H9 (cell line): Measurements from ENCODE around the gene MYO7A. TPM values are rescaled to one million over a fixed set of nuclear protein-coding genes. Genes with fewer than 3 reads are reported as not detected.

Source experiments
- DNase-seq: peaks from one replicate; pipeline ENCODE4 v3.0.0-alpha.2; 2017
- H2AFZ ChIP-seq: one replicate; pipeline ENCODE4 v1.6.1; 2013; ENCODE audit warnings: mild to moderate bottlenecking, low read length, control low read depth, moderate library complexity
- H2AK5ac ChIP-seq: 2 replicates; pipeline ENCODE4 v1.6.1; 2013; ENCODE audit warnings: low read length, control low read depth, mixed read lengths; ENCODE audit not compliant: insufficient read length
- H2BK120ac ChIP-seq: one replicate; pipeline ENCODE4 v1.6.1; 2013; ENCODE audit warnings: low read depth, mild to moderate bottlenecking, low read length, control low read depth, inconsistent platforms; ENCODE audit not compliant: poor library complexity, severe bottlenecking
- H2BK12ac ChIP-seq: 2 replicates; pipeline ENCODE4 v1.6.1; 2013; ENCODE audit warnings: low read length, control low read depth, mixed read lengths, low read depth; ENCODE audit not compliant: insufficient read length
- H2BK15ac ChIP-seq: 2 replicates; pipeline ENCODE4 v1.6.1; 2013; ENCODE audit warnings: low read depth, low read length, control low read depth
- H2BK20ac ChIP-seq: one replicate; pipeline ENCODE4 v1.6.1; 2013; ENCODE audit warnings: low read depth, mild to moderate bottlenecking, low read length, control low read depth, inconsistent platforms; ENCODE audit not compliant: poor library complexity, severe bottlenecking
- H2BK5ac ChIP-seq: 2 replicates; pipeline ENCODE4 v1.6.1; 2013; ENCODE audit warnings: low read length, control low read depth, mixed read lengths; ENCODE audit not compliant: insufficient read length
- H3K14ac ChIP-seq: 2 replicates; pipeline ENCODE4 v1.6.1; 2013; ENCODE audit warnings: low read length, control low read depth; ENCODE audit not compliant: insufficient read depth
- H3K18ac ChIP-seq: 2 replicates; pipeline ENCODE4 v1.6.1; 2013; ENCODE audit warnings: low read depth, mild to moderate bottlenecking, mixed read lengths, low read length, control low read depth; ENCODE audit not compliant: insufficient read length
- H3K23ac ChIP-seq: 2 replicates; pipeline ENCODE4 v1.6.1; 2013; ENCODE audit warnings: low read length, control low read depth, mixed read lengths, low read depth; ENCODE audit not compliant: insufficient read length
- H3K23me2 ChIP-seq: 2 replicates; pipeline ENCODE4 v1.6.1; 2013; ENCODE audit warnings: low read depth, mild to moderate bottlenecking, mixed read lengths, low read length, control low read depth; ENCODE audit not compliant: insufficient read length, poor library complexity, severe bottlenecking
- H3K27ac ChIP-seq: 2 replicates; pipeline ENCODE4 v1.5.1; 2013; ENCODE audit warnings: low read length, control low read depth, mixed read lengths, low read depth; ENCODE audit not compliant: insufficient read length
- H3K27me3 ChIP-seq: 2 replicates; pipeline ENCODE4 v1.6.1; 2013; ENCODE audit warnings: low read length, control low read depth, inconsistent platforms; ENCODE audit not compliant: insufficient read depth
- H3K4ac ChIP-seq: 2 replicates; pipeline ENCODE4 v1.6.1; 2013; ENCODE audit warnings: low read depth, mild to moderate bottlenecking, control low read depth, inconsistent platforms, low read length, moderate library complexity
- H3K4me1 ChIP-seq: 2 replicates; pipeline ENCODE4 v1.6.1; 2013; ENCODE audit warnings: low read length, control low read depth, inconsistent platforms; ENCODE audit not compliant: insufficient read depth
- H3K4me2 ChIP-seq: 2 replicates; pipeline ENCODE4 v1.6.1; 2013; ENCODE audit warnings: low read length, control low read depth, mixed read lengths; ENCODE audit not compliant: insufficient read length, insufficient read depth
- H3K56ac ChIP-seq: 2 replicates; pipeline ENCODE4 v1.6.1; 2013; ENCODE audit warnings: low read depth, mild to moderate bottlenecking, mixed read lengths, low read length, control low read depth; ENCODE audit not compliant: insufficient read length
- H3K79me1 ChIP-seq: 2 replicates; pipeline ENCODE4 v1.6.1; 2013; ENCODE audit warnings: low read depth, mild to moderate bottlenecking, moderate library complexity, low read length, control low read depth, inconsistent platforms; ENCODE audit not compliant: insufficient read depth, poor library complexity, severe bottlenecking
- H3K79me2 ChIP-seq: 2 replicates; pipeline ENCODE4 v1.6.1; 2013; ENCODE audit warnings: low read length, control low read depth, inconsistent platforms; ENCODE audit not compliant: insufficient read depth
- H3K9ac ChIP-seq: 2 replicates; pipeline ENCODE4 v1.6.1; 2013; ENCODE audit warnings: low read length, control low read depth, mixed read lengths; ENCODE audit not compliant: insufficient read length; ENCODE audit errors: extremely low read depth
- H3K9me3 ChIP-seq: one replicate; pipeline ENCODE4 v1.6.1; 2013; ENCODE audit warnings: low read depth, low read length, inconsistent platforms; ENCODE audit not compliant: control insufficient read depth
- H3T11ph ChIP-seq: one replicate; pipeline ENCODE4 v1.6.1; 2013; ENCODE audit warnings: mild to moderate bottlenecking, low read length, control low read depth, inconsistent platforms
- H4K20me1 ChIP-seq: one replicate; pipeline ENCODE4 v1.6.1; 2013; ENCODE audit not compliant: control insufficient read depth, insufficient read length, insufficient read depth
- H4K5ac ChIP-seq: 2 replicates; pipeline ENCODE4 v1.6.1; 2013; ENCODE audit warnings: low read depth, mild to moderate bottlenecking, mixed read lengths, low read length, control low read depth; ENCODE audit not compliant: insufficient read length
- H4K8ac ChIP-seq: replicated peaks from 2 replicates; pipeline ENCODE4 v1.6.1; 2013; ENCODE audit warnings: low read length, control low read depth, mixed read lengths, low read depth; ENCODE audit not compliant: insufficient read length
- H4K91ac ChIP-seq: 2 replicates; pipeline ENCODE4 v1.6.1; 2013; ENCODE audit warnings: low read depth, mild to moderate bottlenecking, moderate library complexity, mixed read lengths, low read length, control low read depth; ENCODE audit not compliant: insufficient read length
- H3K27ac Mint-ChIP-seq, 3 experiments: 2 replicates in 2 of 3; 3 replicates in 1 of 3; pipeline ENCODE4 v1.8.0; 2020 to 2021; ENCODE audit warnings: mixed read lengths in 3 of 3, mild to moderate bottlenecking in 1 of 3, moderate library complexity in 1 of 3
- H3K27me3 Mint-ChIP-seq: 2 replicates; pipeline ENCODE4 v1.8.0; 2021; ENCODE audit warnings: low read depth, mild to moderate bottlenecking, moderate library complexity, mixed read lengths
- H3K36me3 Mint-ChIP-seq, 3 experiments: 2 replicates in 2 of 3; 3 replicates in 1 of 3; pipeline ENCODE4 v1.8.0; 2020 to 2021; ENCODE audit warnings: low read depth in 3 of 3, mixed read lengths in 3 of 3; ENCODE audit not compliant: insufficient read depth in 1 of 3
- H3K4me1 Mint-ChIP-seq, 2 experiments: 2 replicates each; pipeline ENCODE4 v1.8.0; 2020; ENCODE audit warnings: mixed read lengths in 2 of 2
- H3K4me3 Mint-ChIP-seq, 2 experiments: 2 replicates in 1 of 2; 3 replicates in 1 of 2; pipeline ENCODE4 v1.8.0; 2020 to 2021; ENCODE audit warnings: mild to moderate bottlenecking in 2 of 2, mixed read lengths in 2 of 2, moderate library complexity in 1 of 2
- H3K9me3 Mint-ChIP-seq, 2 experiments: 2 replicates in 1 of 2; 3 replicates in 1 of 2; pipeline ENCODE4 v1.8.0; 2020; ENCODE audit warnings: mild to moderate bottlenecking in 2 of 2, mixed read lengths in 2 of 2, moderate library complexity in 1 of 2
- CTCF ChIP-seq: fragments of 200-600 bp; sonication (generic); conservative IDR thresholded peaks from 3 replicates; pipeline ENCODE4 v1.8.0; 2021; ENCODE audit warnings: antibody characterized with exemption, mild to moderate bottlenecking
- WGBS: extraction: QIAGEN DNeasy Blood & Tissue Kit; methylation state at CpG from one replicate; pipeline ENCODE4 v1.1.7; 2013; ENCODE audit warnings: missing lambda C conversion rate, low lambda C conversion rate, mixed read lengths; ENCODE audit not compliant: insufficient read length; ENCODE audit errors: extremely low coverage; 5-methylcytosine and 5-hydroxymethylcytosine counted together
- total RNA-seq: library from RNA; stranded (reverse); gene quantifications from 2 replicates; pipeline ENCODE4 v1.2.1, GENCODE V29; 2021

MYO7A gene
- total RNA-seq, 1 experiment from 2014 or later = 1.6 TPM

- H3K9me3 ChIP-seq = no peaks in the 10 kb centered on the region
- H3K9ac ChIP-seq = no peak overlapping the region
- no peak overlapping the region for H3T11ph ChIP-seq
- DNase-seq = no peak
- H3K4me1 Mint-ChIP-seq = peaks cover 24 to 27% of the 10 kb centered on the region in 2 experiments
- no peak overlapping the region for H3K4me2 ChIP-seq
- no peaks in the 10 kb centered on the region for H3K4me1 ChIP-seq
- H3K23ac ChIP-seq = no peak overlapping the region
- H2BK120ac ChIP-seq = no peak overlapping the region
- H4K91ac ChIP-seq = no peak overlapping the region
- no peaks in the 10 kb centered on the region for H3K36me3 Mint-ChIP-seq
- H3K18ac ChIP-seq = no peak overlapping the region
- no peak overlapping the region for H3K4ac ChIP-seq
- H3K27ac ChIP-seq = no peak overlapping the region
- H3K4me3 Mint-ChIP-seq = no peak overlapping the region
- no peaks in the 10 kb centered on the region for H4K20me1 ChIP-seq
- H3K9me3 Mint-ChIP-seq = no peaks in the 10 kb centered on the region
- WGBS = no CpG with 5 or more reads among the region's 9 CpGs
- H3K23me2 ChIP-seq = peaks cover 8% of the 10 kb centered on the region
- H3K27me3 Mint-ChIP-seq = peaks cover 5% of the 10 kb centered on the region; the same call in 1 of the 2 replicates
- no peak overlapping the region for H2BK20ac ChIP-seq
- H3K79me2 ChIP-seq = no peaks in the 10 kb centered on the region
- no peak overlapping the region for H4K8ac ChIP-seq
- no peak overlapping the region for H2BK12ac ChIP-seq
- H3K14ac ChIP-seq = no peak overlapping the region
- no peak overlapping the region for H4K5ac ChIP-seq
- H2AK5ac ChIP-seq = no peak overlapping the region
- H3K56ac ChIP-seq = no peak overlapping the region
- H2BK15ac ChIP-seq = no peak overlapping the region
- no peaks in the 10 kb centered on the region for H3K79me1 ChIP-seq
- H3K27me3 ChIP-seq = no peaks in the 10 kb centered on the region
- H3K27ac Mint-ChIP-seq = no peak overlapping the region; a peak in 1 of 7 replicates
- H2BK5ac ChIP-seq = no peak overlapping the region
- TF ChIP-seq CTCF = no peak
- H2AFZ ChIP-seq = no peak overlapping the region
Measured at GRCh38 chr11:77130763-77131513, 2.9 kb downstream of the MYO7A start.
